NCI-H2171 (cell line): ENCODE measurements around the gene OR6N2.

Source experiments
- DNase-seq: peaks from one replicate; lab custom pipeline; 2025; lab: John Stamatoyannopoulos, UW

Gene OR6N2

GRCh38 chr1:158754420-158754819 lies 26.6 kb downstream of the OR6N2 start, which contains the start of gene OR6K6:
Gene OR6K6 (plus strand): TSS chr1:158754720. CDS start chr1:158754888, 168 bp downstream.
- DNase-seq = no peak

- DNase-seq = no peak
These were observed 28.8 kb downstream of the OR6N2 start for GRCh38 chr1:158752155-158752712.

GRCh38 chr1:158735848-158736247 lies 45.2 kb downstream of the OR6N2 start:
- DNase-seq = no peak

- no peak for DNase-seq
These were observed 48.5 kb downstream of the OR6N2 start for GRCh38 chr1:158732524-158732923.

GRCh38 chr1:158731707-158732106 lies 49.3 kb downstream of the OR6N2 start:
- DNase-seq = no peak

GRCh38 chr1:158730453-158730852 lies 50.6 kb downstream of the OR6N2 start:
- no peak for DNase-seq

- no peak for DNase-seq
These were observed 52.3 kb downstream of the OR6N2 start for GRCh38 chr1:158728510-158729225.

- DNase-seq = no peak
These were observed 56.6 kb downstream of the OR6N2 start for GRCh38 chr1:158724442-158724841.
